Astrocyte of the cerebellum (primary cell): ENCODE results near the gene ALB.

Source experiments
- DNase-seq: peaks from one replicate; pipeline ENCODE4 v3.0.0-alpha.2; 2011; ENCODE audit warnings: low read depth
- H3K4me3 ChIP-seq: 2 replicates; pipeline ENCODE4 v1.5.1; 2011; ENCODE audit warnings: mild to moderate bottlenecking, low read depth, low read length, moderate library complexity
- in situ Hi-C: cut with HindIII; loops from 2 replicates; pipeline ENCODE4 v1.10.0; 2017; ENCODE audit warnings: low sequenced_read_pairs
- TF ChIP-seq, protein P1 (sequence below): IDR thresholded peaks from 2 replicates; pipeline ENCODE4 v1.5.1; 2012; ENCODE audit warnings: low read length, low read depth, moderate library complexity, mild to moderate bottlenecking; ENCODE audit errors: missing control alignments

The ALB gene

DNA sequence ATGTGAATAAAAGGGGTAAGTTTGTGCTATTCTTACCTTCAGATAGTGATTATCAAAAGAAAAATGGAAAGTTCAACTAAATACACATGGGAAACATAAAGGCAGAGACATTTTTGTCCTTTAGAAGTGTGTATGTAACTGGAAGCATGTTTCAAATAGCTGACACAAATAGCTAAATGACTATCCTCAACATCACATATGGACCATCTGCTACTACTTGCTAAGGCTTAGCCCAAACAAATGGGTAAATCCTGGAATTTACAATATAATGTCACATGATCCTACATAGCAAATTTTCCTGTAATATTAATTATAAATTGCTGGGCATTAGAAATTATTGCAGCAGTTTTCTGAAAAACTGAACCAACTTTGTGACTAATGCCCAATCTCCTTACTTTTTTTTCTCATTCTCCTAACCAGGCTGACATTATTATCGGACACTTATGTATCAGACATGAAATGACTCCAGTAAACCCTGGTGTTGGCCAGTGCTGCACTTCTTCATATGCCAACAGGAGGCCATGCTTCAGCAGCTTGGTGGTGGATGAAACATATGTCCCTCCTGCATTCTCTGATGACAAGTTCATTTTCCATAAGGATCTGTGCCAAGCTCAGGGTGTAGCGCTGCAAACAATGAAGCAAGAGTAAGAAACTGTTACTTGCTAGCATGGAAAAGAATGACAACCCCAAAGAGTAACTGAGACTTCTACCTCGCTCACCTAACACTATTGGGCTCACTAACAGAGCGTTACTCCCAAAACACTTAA, 48.1 kb downstream of the ALB start:
- no peak overlapping the region for H3K4me3 ChIP-seq
- in situ Hi-C loops, result no loop called here
- no peak for DNase-seq
- TF ChIP-seq, protein P1, sequence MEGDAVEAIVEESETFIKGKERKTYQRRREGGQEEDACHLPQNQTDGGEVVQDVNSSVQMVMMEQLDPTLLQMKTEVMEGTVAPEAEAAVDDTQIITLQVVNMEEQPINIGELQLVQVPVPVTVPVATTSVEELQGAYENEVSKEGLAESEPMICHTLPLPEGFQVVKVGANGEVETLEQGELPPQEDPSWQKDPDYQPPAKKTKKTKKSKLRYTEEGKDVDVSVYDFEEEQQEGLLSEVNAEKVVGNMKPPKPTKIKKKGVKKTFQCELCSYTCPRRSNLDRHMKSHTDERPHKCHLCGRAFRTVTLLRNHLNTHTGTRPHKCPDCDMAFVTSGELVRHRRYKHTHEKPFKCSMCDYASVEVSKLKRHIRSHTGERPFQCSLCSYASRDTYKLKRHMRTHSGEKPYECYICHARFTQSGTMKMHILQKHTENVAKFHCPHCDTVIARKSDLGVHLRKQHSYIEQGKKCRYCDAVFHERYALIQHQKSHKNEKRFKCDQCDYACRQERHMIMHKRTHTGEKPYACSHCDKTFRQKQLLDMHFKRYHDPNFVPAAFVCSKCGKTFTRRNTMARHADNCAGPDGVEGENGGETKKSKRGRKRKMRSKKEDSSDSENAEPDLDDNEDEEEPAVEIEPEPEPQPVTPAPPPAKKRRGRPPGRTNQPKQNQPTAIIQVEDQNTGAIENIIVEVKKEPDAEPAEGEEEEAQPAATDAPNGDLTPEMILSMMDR, result no peak

DNA sequence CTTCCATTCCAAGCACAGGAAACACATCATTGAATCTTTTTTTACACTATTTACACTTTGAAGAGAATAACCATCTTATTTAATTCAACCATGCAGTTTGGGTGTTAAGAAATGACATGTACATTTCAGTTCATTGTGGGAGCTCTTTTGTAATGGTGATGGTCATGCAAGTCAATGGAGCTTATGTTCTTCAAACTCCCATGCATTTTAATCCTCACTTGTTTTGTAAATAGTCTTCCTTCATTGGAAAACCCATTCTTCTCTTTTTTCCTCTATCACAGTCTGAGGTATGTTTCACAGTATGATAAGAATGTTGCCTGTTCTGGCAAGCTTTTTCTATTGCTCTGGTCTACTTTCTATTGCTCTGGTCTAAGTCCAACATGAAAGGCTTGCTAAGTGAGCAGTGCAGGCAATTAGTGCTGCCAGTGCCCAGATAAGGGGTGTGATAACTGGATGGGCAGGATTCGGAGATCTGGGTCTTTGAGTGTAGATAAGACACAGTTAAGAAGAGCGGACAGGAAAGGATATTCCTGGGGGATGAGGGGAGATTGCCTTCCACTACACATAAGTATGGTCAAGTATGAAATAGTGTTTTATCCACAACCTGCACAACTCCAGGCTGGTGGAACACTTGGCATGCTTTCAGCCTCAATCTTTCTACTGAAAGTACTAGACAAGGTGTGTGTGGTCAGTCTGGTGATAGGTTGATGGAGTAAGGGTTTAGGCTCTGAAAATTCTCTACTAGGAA, 49.0 kb downstream of the ALB start:
- TF ChIP-seq, protein P1, result no peak
- H3K4me3 ChIP-seq, result no peak overlapping the region
- DNase-seq, result no peak
- in situ Hi-C loops, result no loop called here

DNA sequence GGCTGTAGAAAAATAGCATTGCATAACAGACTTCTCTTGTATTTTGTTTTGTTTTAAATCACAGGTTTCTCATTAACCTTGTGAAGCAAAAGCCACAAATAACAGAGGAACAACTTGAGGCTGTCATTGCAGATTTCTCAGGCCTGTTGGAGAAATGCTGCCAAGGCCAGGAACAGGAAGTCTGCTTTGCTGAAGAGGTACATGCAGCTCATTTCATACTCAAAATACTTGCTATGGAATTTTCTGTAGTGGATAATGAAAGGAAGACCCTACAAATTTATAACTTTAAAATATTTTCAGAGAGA, 49.6 kb downstream of the ALB start:
- no peak overlapping the region for H3K4me3 ChIP-seq
- in situ Hi-C loops, result no loop called here
- TF ChIP-seq, protein P1, result no peak
- no peak for DNase-seq

DNA sequence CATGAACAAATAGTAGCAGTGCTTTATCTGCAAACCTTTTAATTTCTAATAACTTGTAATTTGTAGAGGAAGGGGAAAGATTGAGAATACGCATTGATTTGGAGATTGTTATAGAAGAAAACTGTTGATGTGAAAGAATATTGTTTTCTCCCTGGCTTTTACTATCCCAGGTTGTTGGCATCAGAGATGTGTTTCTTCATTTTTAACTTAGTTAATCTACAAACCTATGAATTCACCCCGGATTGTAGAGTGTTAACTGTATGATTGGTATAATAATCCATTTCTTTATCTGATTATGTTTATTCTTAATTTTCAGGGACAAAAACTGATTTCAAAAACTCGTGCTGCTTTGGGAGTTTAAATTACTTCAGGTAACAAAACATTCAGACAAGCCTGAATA, 50.8 kb downstream of the ALB start:
- in situ Hi-C loops, result no loop called here
- no peak for DNase-seq
- H3K4me3 ChIP-seq, result no peak overlapping the region
- TF ChIP-seq, protein P1, result no peak

DNA sequence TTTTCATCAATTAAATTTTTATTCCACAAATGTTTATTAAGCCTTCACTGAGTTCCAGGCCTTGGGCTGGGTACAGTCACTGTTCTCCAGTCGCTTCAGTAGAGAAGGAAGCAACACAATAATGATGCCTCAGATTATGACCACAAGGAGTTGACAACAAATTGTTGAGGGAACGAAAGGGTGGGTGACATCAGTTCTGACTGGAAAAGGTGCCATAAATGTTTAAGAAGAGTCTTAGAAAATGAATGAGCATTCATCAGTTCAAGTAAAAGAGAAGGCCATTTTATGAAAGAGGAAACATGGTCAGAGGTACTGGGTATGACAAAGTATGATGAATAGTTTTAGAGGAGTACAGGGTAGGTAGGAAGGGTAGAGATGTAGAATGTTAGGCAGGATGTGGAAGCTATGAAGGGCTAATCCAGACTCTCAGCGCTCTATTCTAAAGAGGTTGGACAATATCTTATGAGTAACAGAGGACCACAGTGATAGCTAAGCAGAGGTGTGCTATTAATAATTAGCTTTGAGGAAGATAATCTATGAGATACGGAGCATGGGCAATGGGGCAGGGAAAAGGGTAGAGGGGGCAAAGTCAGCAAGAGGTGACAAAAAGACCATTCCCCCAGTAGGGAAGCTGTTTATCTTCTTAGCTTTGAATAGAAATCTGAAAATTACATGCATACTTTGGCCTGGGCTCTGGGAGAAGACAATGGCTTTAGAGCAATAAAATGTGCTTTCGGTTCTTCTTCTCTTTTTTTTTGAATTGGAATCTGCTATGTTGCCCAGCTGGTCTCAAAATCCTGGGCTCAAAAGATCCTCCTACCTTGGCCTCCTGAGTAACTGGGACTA, 52.3 kb downstream of the ALB start:
- H3K4me3 ChIP-seq, result no peak overlapping the region
- in situ Hi-C loops, result no loop called here
- TF ChIP-seq, protein P1, result no peak

More for the DNA sequence above, 52.3 kb downstream of the ALB start:
- DNase-seq, result no peak
